NB4 (cell line): Measurements from ENCODE around the gene ZBTB7C.

Experiments
- POLR2A ChIP-seq: IDR thresholded peaks from 2 replicates; pipeline ENCODE4 v1.6.1; 2011; ENCODE audit warnings: mild to moderate bottlenecking; ENCODE audit not compliant: insufficient read length; ENCODE audit errors: extremely low read depth
- TF ChIP-seq, protein P1 (sequence below): IDR thresholded peaks from one replicate; pipeline ENCODE4 v1.5.1; 2012; ENCODE audit warnings: low read depth, low read length

DNA sequence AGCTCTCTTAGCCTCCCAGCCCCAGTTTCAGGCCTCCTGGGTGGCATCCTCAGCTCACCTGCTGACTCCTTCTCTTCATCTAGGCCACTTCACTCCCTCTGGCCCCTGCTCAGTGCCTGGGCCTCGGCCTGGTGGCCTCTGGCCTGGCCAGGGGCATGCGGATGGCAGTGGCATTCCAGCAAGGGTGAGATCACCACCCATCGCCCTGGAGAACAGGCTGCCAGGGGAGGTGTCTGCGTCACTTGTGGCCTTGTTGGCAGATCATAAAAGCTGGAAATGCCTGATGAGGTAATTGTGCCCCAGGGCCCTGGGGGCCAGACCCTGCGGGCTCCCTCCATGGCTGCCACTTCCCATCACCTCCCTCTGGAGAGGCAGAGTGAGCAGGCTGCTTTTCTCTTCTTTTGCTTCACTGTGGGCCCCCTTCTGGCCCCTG, 406.2 kb downstream of the ZBTB7C start:
- TF ChIP-seq, protein P1, sequence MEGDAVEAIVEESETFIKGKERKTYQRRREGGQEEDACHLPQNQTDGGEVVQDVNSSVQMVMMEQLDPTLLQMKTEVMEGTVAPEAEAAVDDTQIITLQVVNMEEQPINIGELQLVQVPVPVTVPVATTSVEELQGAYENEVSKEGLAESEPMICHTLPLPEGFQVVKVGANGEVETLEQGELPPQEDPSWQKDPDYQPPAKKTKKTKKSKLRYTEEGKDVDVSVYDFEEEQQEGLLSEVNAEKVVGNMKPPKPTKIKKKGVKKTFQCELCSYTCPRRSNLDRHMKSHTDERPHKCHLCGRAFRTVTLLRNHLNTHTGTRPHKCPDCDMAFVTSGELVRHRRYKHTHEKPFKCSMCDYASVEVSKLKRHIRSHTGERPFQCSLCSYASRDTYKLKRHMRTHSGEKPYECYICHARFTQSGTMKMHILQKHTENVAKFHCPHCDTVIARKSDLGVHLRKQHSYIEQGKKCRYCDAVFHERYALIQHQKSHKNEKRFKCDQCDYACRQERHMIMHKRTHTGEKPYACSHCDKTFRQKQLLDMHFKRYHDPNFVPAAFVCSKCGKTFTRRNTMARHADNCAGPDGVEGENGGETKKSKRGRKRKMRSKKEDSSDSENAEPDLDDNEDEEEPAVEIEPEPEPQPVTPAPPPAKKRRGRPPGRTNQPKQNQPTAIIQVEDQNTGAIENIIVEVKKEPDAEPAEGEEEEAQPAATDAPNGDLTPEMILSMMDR = no peak
- no peak for TF ChIP-seq POLR2A
